ENCODE measurements around the gene WNT5A. TPM values are rescaled to one million over a fixed set of nuclear protein-coding genes. Genes with fewer than 3 reads are reported as not detected.

The WNT5A gene
- polyA plus RNA-seq, 1 donor (not counting 4 experiments of a cell fraction or from before 2014, with no cell fraction given), result 9.4 TPM

DNA sequence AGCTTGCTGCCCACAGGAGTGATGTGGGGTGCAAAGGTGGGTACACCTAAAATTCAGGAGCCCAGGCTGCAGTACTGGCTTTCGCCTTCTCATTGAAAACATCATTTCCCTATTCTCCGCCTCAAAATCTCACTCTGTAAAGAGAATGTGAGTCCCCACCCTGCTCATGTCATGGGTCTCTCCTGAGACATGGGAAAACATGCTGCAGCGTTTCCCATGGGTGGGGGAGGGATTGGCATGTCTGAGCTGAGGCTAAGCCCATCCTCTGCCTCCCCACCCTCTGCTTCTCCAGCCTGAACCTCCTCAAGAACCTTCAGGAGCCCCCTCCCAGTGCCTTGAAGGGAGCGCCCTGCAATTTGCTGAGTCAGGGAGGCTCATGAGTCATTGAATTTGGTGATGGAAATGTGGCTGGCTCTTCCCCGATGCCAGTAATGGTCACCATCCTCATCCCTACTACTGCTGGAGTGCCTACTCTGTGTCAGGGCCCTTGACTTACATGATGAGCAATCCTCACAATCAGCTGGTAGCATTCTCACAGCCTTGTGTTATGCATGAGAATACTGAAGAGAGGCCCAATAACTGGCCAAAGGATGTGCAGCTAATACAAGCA, 28.8 kb downstream of the WNT5A start:
- Histone ChIP-seq H4K20me1 (ENCODE audit: control insufficient read depth, extremely low read depth, insufficient read depth, low read length) (no peaks in the 10 kb centered on the region), H3K79me2 (ENCODE audit: control insufficient read depth, insufficient read depth, low read length) (no peaks in the 10 kb centered on the region), H3K4me1 (ENCODE audit: control insufficient read depth, extremely low read depth, insufficient read depth, low read length) (no peaks in the 10 kb centered on the region), H3K9ac (ENCODE audit: control insufficient read depth, extremely low read depth, insufficient read depth, low read length) (no peak overlapping the region), H3K27ac (ENCODE audit: control insufficient read depth, insufficient read depth, low read length) (no peak overlapping the region), H3K4me3 (ENCODE audit: control insufficient read depth in 2 of 3, extremely low read depth in 1 of 3, insufficient read depth in 2 of 3, low read depth in 1 of 3, low read length in 3 of 3) (no peak overlapping the region), H3K4me2 (ENCODE audit: control insufficient read depth, extremely low read depth, insufficient read depth, low read depth, low read length) (no peak overlapping the region), H3K9me3 (ENCODE audit: control insufficient read depth, low read depth, low read length) (no peaks in the 10 kb centered on the region), H2AFZ (ENCODE audit: control insufficient read depth, low read length) (no peak overlapping the region), H3K9me1 (ENCODE audit: control insufficient read depth, extremely low read depth, insufficient read depth, low read length) (no peaks in the 10 kb centered on the region), H3K36me3 (ENCODE audit: control insufficient read depth in 2 of 2, extremely low read depth in 1 of 2, insufficient read depth in 2 of 2, low read length in 2 of 2) (no peaks in the 10 kb centered on the region), H3K27me3 (ENCODE audit: control insufficient read depth, extremely low read depth, insufficient read depth, low read length) (no peaks in the 10 kb centered on the region)
- no peak for TF ChIP-seq EZH2 (IDR thresholded peaks at IDR 0.05; ENCODE audit: low read length)
- TF ChIP-seq, protein P1, sequence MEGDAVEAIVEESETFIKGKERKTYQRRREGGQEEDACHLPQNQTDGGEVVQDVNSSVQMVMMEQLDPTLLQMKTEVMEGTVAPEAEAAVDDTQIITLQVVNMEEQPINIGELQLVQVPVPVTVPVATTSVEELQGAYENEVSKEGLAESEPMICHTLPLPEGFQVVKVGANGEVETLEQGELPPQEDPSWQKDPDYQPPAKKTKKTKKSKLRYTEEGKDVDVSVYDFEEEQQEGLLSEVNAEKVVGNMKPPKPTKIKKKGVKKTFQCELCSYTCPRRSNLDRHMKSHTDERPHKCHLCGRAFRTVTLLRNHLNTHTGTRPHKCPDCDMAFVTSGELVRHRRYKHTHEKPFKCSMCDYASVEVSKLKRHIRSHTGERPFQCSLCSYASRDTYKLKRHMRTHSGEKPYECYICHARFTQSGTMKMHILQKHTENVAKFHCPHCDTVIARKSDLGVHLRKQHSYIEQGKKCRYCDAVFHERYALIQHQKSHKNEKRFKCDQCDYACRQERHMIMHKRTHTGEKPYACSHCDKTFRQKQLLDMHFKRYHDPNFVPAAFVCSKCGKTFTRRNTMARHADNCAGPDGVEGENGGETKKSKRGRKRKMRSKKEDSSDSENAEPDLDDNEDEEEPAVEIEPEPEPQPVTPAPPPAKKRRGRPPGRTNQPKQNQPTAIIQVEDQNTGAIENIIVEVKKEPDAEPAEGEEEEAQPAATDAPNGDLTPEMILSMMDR (optimal IDR thresholded peaks at IDR 0.05 in 1 of 3, IDR thresholded peaks at IDR 0.05 in 1 of 3, conservative IDR thresholded peaks at IDR 0.05 in 1 of 3; ENCODE audit: extremely low read depth in 1 of 3, insufficient read depth in 2 of 3, low read length in 3 of 3), result no peak
- dilution Hi-C loops (cut with MboI; ENCODE audit: extremely low pct_ligation_motif_present, low sequenced_read_pairs), result no loop called here
- DNase-seq (ENCODE audit: low read depth, low spot score), result no peak
- FAIRE-seq, result no peak

DNA sequence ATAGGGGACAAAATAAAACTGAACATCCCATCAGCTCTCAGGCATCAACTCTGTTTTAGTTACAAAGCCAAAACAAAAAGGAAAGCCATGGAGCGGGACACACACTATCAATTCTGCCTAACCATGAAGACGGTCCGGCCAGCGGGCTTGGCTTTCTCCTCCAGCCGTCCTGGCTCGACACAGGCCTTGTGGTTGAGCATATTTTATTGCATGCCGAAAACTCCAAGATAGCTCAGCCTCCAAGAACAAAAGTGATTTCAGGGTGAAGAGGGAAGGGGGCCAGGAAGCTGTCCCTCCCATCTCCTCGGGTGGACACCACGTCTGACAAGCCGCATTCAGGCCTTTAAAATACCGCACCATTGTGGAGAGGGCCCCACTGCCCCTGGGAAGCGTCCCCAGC, 31.2 kb downstream of the WNT5A start:
- dilution Hi-C loops (cut with MboI; ENCODE audit: extremely low pct_ligation_motif_present, low sequenced_read_pairs), result no loop called here
- no peak for TF ChIP-seq EZH2 (IDR thresholded peaks at IDR 0.05; ENCODE audit: low read length)
- TF ChIP-seq, protein P1 (optimal IDR thresholded peaks at IDR 0.05 in 1 of 3, IDR thresholded peaks at IDR 0.05 in 1 of 3, conservative IDR thresholded peaks at IDR 0.05 in 1 of 3; ENCODE audit: extremely low read depth in 1 of 3, insufficient read depth in 2 of 3, low read length in 3 of 3), result no peak
- H3K4me2 ChIP-seq (ENCODE audit: control insufficient read depth, extremely low read depth, insufficient read depth, low read depth, low read length), result no peak overlapping the region
- no peak overlapping the region for H3K4me3 ChIP-seq (ENCODE audit: control insufficient read depth in 2 of 3, extremely low read depth in 1 of 3, insufficient read depth in 2 of 3, low read depth in 1 of 3, low read length in 3 of 3)
- H3K9ac ChIP-seq (ENCODE audit: control insufficient read depth, extremely low read depth, insufficient read depth, low read length), result no peak overlapping the region
- no peak overlapping the region for H3K27ac ChIP-seq (ENCODE audit: control insufficient read depth, insufficient read depth, low read length)
- no peaks in the 10 kb centered on the region for H3K9me1 ChIP-seq (ENCODE audit: control insufficient read depth, extremely low read depth, insufficient read depth, low read length)
- H3K36me3 ChIP-seq (ENCODE audit: control insufficient read depth in 2 of 2, extremely low read depth in 1 of 2, insufficient read depth in 2 of 2, low read length in 2 of 2), result no peaks in the 10 kb centered on the region
- DNase-seq (ENCODE audit: low read depth, low spot score) (no peak), FAIRE-seq (no peak)
- H3K9me3 ChIP-seq (ENCODE audit: control insufficient read depth, low read depth, low read length), result no peaks in the 10 kb centered on the region
- no peaks in the 10 kb centered on the region for H4K20me1 ChIP-seq (ENCODE audit: control insufficient read depth, extremely low read depth, insufficient read depth, low read length)
- H3K79me2 ChIP-seq (ENCODE audit: control insufficient read depth, insufficient read depth, low read length), result no peaks in the 10 kb centered on the region
- H2AFZ ChIP-seq (ENCODE audit: control insufficient read depth, low read length), result no peak overlapping the region
- no peaks in the 10 kb centered on the region for H3K27me3 ChIP-seq (ENCODE audit: control insufficient read depth, extremely low read depth, insufficient read depth, low read length)
- no peaks in the 10 kb centered on the region for H3K4me1 ChIP-seq (ENCODE audit: control insufficient read depth, extremely low read depth, insufficient read depth, low read length)
